WTC11 (cell line): ENCODE measurements around the gene NSMCE1. TPM values are rescaled to one million over a fixed set of nuclear protein-coding genes. Genes with fewer than 3 reads are reported as not detected.

ENCODE experiments used
- ATAC-seq: fragments of 200-7000 bp; cut with Tn5 transposase; 2 replicates; pipeline ENCODE4 v1.10.0; 2021; ENCODE audit warnings: mild to moderate bottlenecking, moderate library complexity
- CTCF ChIA-PET: fragments of 300-600 bp; sonication (Branson Sonifier 250); formaldehyde crosslinking; loops from one replicate; lab custom pipeline; 2021; ENCODE audit warnings: antibody characterized with exemption; lab: Charles Lee
- POLR2A ChIA-PET: fragments of 350-600 bp; sonication (Branson Sonifier 250); formaldehyde crosslinking; loops from one replicate; lab custom pipeline; 2021; ENCODE audit warnings: antibody characterized with exemption; lab: Charles Lee
- DNase-seq: peaks from one replicate; pipeline ENCODE4 v3.0.0; 2021; ENCODE audit warnings: low spot score
- H3K27ac Mint-ChIP-seq: 2 replicates; pipeline ENCODE4 v1.8.0; 2021; ENCODE audit warnings: mixed read lengths
- H3K27me3 Mint-ChIP-seq: 2 replicates; pipeline ENCODE4 v1.8.0; 2021; ENCODE audit warnings: low read depth, mild to moderate bottlenecking, moderate library complexity, mixed read lengths
- H3K36me3 Mint-ChIP-seq: 2 replicates; pipeline ENCODE4 v1.8.0; 2021; ENCODE audit warnings: mixed read lengths
- H3K4me1 Mint-ChIP-seq: 2 replicates; pipeline ENCODE4 v1.8.0; 2022; ENCODE audit warnings: mixed read lengths
- H3K4me3 Mint-ChIP-seq: 2 replicates; pipeline ENCODE4 v1.8.0; 2021; ENCODE audit warnings: mild to moderate bottlenecking, moderate library complexity, mixed read lengths
- H3K9me3 Mint-ChIP-seq: 2 replicates; pipeline ENCODE4 v1.8.0; 2021; ENCODE audit warnings: mixed read lengths
- EMX1 ChIP-seq: fragments of 250-450 bp; sonication (Bioruptor Pico); IDR thresholded peaks from 2 replicates; pipeline ENCODE4 v1.8.0; 2021; ENCODE audit warnings: mild to moderate bottlenecking
- JAZF1 ChIP-seq: fragments of 250-450 bp; sonication (Bioruptor Pico); IDR thresholded peaks from 2 replicates; pipeline ENCODE4 v1.9.0; 2021; ENCODE audit warnings: moderate library complexity, mild to moderate bottlenecking, inconsistent platforms
- MXD4 ChIP-seq: fragments of 250-450 bp; sonication (Bioruptor Pico); IDR thresholded peaks from 2 replicates; pipeline ENCODE4 v1.8.0; 2021; ENCODE audit warnings: mild to moderate bottlenecking, moderate library complexity, borderline replicate concordance
- ZNF138 ChIP-seq: sonication (generic); formaldehyde crosslinking; conservative IDR thresholded peaks from 2 replicates; pipeline ENCODE4 v1.8.1; 2022; ENCODE audit warnings: mild to moderate bottlenecking, moderate library complexity, missing genetic modification reagents
- ZNF671 ChIP-seq: fragments of 250-450 bp; sonication (Bioruptor Pico); IDR thresholded peaks from 2 replicates; pipeline ENCODE4 v1.8.0; 2021; ENCODE audit warnings: mild to moderate bottlenecking
- ZSCAN18 ChIP-seq: fragments of 250-450 bp; sonication (Bioruptor Pico); IDR thresholded peaks from 2 replicates; pipeline ENCODE4 v2.1.2; 2022; ENCODE audit warnings: mild to moderate bottlenecking, moderate library complexity
- total RNA-seq: library from RNA; stranded (reverse); gene quantifications from 3 replicates; pipeline ENCODE4 v1.2.3, GENCODE V29; 2021
- TF ChIP-seq, protein P1 (sequence below): sonication (generic); formaldehyde crosslinking; IDR thresholded peaks from 2 replicates; pipeline ENCODE4 v1.8.1; 2023; ENCODE audit warnings: mild to moderate bottlenecking, missing genetic modification reagents, borderline replicate concordance
- TF ChIP-seq, protein P2 (sequence below): sonication (generic); formaldehyde crosslinking; IDR thresholded peaks from 2 replicates; pipeline ENCODE4 v1.8.1; 2022; ENCODE audit warnings: low read depth, mild to moderate bottlenecking, moderate library complexity, missing genetic modification reagents, borderline replicate concordance
- TF ChIP-seq, protein P3 (sequence below): fragments of 250-450 bp; sonication (Bioruptor Pico); IDR thresholded peaks from 2 replicates; pipeline ENCODE4 v1.9.0; 2021; ENCODE audit warnings: mild to moderate bottlenecking, borderline replicate concordance

The NSMCE1 gene
- total RNA-seq, 1 experiment from 2014 or later = 29.4 TPM

GRCh38 chr16:27219161-27219560 is 49.4 kb downstream of the NSMCE1 start (continued):
- TF ChIP-seq, protein P1, sequence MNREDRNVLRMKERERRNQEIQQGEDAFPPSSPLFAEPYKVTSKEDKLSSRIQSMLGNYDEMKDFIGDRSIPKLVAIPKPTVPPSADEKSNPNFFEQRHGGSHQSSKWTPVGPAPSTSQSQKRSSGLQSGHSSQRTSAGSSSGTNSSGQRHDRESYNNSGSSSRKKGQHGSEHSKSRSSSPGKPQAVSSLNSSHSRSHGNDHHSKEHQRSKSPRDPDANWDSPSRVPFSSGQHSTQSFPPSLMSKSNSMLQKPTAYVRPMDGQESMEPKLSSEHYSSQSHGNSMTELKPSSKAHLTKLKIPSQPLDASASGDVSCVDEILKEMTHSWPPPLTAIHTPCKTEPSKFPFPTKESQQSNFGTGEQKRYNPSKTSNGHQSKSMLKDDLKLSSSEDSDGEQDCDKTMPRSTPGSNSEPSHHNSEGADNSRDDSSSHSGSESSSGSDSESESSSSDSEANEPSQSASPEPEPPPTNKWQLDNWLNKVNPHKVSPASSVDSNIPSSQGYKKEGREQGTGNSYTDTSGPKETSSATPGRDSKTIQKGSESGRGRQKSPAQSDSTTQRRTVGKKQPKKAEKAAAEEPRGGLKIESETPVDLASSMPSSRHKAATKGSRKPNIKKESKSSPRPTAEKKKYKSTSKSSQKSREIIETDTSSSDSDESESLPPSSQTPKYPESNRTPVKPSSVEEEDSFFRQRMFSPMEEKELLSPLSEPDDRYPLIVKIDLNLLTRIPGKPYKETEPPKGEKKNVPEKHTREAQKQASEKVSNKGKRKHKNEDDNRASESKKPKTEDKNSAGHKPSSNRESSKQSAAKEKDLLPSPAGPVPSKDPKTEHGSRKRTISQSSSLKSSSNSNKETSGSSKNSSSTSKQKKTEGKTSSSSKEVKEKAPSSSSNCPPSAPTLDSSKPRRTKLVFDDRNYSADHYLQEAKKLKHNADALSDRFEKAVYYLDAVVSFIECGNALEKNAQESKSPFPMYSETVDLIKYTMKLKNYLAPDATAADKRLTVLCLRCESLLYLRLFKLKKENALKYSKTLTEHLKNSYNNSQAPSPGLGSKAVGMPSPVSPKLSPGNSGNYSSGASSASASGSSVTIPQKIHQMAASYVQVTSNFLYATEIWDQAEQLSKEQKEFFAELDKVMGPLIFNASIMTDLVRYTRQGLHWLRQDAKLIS (CRISPR knock-in tag) = no peak
- TF ChIP-seq MXD4 (CRISPR knock-in tag) (no peak), JAZF1 (CRISPR knock-in tag) (no peak), ZNF138 (CRISPR knock-in tag) (no peak)
- TF ChIP-seq, protein P2, sequence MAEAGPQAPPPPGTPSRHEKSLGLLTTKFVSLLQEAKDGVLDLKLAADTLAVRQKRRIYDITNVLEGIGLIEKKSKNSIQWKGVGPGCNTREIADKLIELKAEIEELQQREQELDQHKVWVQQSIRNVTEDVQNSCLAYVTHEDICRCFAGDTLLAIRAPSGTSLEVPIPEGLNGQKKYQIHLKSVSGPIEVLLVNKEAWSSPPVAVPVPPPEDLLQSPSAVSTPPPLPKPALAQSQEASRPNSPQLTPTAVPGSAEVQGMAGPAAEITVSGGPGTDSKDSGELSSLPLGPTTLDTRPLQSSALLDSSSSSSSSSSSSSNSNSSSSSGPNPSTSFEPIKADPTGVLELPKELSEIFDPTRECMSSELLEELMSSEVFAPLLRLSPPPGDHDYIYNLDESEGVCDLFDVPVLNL (CRISPR knock-in tag) = no peak

- H3K27ac Mint-ChIP-seq = 0 out of 2 replicates have a peak overlapping the region, but pooled peaks have one; percentile 41
These were observed 49.8 kb downstream of the NSMCE1 start for GRCh38 chr16:27218756-27219155.

More at GRCh38 chr16:27218756-27219155, 49.8 kb downstream of the NSMCE1 start:
- no peak for TF ChIP-seq EMX1 (CRISPR knock-in tag)
- TF ChIP-seq, protein P3, sequence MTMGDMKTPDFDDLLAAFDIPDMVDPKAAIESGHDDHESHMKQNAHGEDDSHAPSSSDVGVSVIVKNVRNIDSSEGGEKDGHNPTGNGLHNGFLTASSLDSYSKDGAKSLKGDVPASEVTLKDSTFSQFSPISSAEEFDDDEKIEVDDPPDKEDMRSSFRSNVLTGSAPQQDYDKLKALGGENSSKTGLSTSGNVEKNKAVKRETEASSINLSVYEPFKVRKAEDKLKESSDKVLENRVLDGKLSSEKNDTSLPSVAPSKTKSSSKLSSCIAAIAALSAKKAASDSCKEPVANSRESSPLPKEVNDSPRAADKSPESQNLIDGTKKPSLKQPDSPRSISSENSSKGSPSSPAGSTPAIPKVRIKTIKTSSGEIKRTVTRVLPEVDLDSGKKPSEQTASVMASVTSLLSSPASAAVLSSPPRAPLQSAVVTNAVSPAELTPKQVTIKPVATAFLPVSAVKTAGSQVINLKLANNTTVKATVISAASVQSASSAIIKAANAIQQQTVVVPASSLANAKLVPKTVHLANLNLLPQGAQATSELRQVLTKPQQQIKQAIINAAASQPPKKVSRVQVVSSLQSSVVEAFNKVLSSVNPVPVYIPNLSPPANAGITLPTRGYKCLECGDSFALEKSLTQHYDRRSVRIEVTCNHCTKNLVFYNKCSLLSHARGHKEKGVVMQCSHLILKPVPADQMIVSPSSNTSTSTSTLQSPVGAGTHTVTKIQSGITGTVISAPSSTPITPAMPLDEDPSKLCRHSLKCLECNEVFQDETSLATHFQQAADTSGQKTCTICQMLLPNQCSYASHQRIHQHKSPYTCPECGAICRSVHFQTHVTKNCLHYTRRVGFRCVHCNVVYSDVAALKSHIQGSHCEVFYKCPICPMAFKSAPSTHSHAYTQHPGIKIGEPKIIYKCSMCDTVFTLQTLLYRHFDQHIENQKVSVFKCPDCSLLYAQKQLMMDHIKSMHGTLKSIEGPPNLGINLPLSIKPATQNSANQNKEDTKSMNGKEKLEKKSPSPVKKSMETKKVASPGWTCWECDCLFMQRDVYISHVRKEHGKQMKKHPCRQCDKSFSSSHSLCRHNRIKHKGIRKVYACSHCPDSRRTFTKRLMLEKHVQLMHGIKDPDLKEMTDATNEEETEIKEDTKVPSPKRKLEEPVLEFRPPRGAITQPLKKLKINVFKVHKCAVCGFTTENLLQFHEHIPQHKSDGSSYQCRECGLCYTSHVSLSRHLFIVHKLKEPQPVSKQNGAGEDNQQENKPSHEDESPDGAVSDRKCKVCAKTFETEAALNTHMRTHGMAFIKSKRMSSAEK (CRISPR knock-in tag) = no peak
- no peak for TF ChIP-seq ZSCAN18 (CRISPR knock-in tag)
- no peak for TF ChIP-seq ZNF671 (CRISPR knock-in tag)
- CTCF ChIA-PET = interaction anchor here (1.3 kb wide), 1 partner anchor 39 kb away, joined by 7 read pairs; no protein-coding TSS in a partner anchor
- Mint-ChIP-seq H3K9me3 (no peaks in the 10 kb centered on the region), H3K36me3 (peaks cover 5% of the 10 kb centered on the region), H3K27me3 (no peaks in the 10 kb centered on the region), H3K4me3 (no peak overlapping the region), H3K4me1 (0 out of 2 replicates have a peak, but pooled peaks cover 2% of the 10 kb centered on the region)
- POLR2A ChIA-PET = no interaction called here
- no peak for DNase-seq
- no peak for ATAC-seq
